ENCODE data around the gene INO80B.

DNA sequence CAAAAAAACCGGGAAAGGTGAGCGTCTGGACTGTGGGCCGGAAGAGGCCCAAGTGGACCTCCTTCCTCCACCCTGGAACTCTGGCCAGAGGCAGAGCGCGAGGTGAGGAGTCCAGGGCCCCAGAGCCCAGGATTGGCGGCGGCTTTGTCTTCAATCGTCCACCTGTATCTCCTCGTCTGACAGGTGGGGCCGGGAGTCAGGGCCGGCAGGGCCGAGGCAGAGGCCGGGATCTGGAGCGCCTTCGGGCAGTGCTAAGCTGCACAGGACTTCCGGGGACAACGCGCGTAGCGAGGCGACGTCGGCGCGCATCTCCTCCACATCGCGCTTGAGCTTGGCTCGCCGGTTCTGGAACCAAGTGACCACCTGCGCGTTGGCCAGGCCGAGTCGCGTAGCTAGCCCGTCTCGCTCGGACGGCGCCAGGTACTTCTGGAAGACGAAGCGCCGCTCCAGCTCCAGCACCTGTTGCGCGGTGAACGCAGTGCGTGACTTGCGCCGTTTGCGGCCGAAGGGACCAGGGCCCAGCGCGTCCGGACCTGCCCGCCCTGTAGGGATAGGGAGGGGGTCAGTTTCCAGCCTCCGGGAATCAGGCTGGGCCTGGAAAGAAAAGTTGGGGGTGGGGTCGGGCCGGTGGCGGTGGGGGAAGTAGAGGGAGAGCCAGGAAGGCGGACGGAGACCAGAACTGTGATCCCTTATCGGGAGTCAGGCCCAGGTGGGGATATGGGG, 43.1 kb downstream of the INO80B start:
- TF ChIP-seq, protein P1, sequence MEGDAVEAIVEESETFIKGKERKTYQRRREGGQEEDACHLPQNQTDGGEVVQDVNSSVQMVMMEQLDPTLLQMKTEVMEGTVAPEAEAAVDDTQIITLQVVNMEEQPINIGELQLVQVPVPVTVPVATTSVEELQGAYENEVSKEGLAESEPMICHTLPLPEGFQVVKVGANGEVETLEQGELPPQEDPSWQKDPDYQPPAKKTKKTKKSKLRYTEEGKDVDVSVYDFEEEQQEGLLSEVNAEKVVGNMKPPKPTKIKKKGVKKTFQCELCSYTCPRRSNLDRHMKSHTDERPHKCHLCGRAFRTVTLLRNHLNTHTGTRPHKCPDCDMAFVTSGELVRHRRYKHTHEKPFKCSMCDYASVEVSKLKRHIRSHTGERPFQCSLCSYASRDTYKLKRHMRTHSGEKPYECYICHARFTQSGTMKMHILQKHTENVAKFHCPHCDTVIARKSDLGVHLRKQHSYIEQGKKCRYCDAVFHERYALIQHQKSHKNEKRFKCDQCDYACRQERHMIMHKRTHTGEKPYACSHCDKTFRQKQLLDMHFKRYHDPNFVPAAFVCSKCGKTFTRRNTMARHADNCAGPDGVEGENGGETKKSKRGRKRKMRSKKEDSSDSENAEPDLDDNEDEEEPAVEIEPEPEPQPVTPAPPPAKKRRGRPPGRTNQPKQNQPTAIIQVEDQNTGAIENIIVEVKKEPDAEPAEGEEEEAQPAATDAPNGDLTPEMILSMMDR (IDR thresholded peaks at IDR 0.05; ENCODE audit: low read depth, low read length, poor library complexity, severe bottlenecking) = no peak
- no peak; the same call in 1 of the 2 replicates for TF ChIP-seq EZH2phosphoT487 (IDR thresholded peaks at IDR 0.05; ENCODE audit: borderline replicate concordance, low read length)
